GM19463 (cell line): Measurements from ENCODE around the gene AHSP.
"Not testable (repeated sequence)": the region's sequence is repeated elsewhere in the genome, so short reads cannot be mapped to it uniquely, and the experiment has no call there.

ENCODE experiments used
- ATAC-seq: cut with Tn5 transposase; IDR thresholded peaks from one replicate; pipeline ENCODE4 v1.9.1; 2021; ENCODE audit warnings: mild to moderate bottlenecking, moderate library complexity; ENCODE audit not compliant: unreplicated experiment

The AHSP gene

GRCh38 chr16:31529937-31530312 is 2.2 kb downstream of the AHSP start:
- ATAC-seq = no peak

DNA sequence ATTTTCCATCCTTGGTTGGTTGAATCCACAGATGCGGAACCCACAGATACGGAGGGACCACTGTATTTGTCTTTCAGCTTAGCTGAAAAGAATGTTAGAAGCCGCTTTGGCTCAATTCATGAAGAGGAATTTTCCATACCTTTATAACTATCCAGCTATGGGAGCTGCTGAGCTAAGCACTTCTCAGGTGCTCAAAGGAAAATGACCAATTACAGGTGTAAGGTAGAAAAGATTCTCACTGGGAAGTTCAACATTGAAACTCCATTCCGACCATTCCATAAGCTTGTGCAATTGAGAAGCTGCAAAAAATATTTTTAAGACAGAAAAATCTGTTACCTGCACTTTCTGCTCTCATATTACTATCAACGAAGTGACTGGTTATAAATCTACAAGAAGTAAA is 2.7 kb downstream of the AHSP start:
- no peak for ATAC-seq

DNA sequence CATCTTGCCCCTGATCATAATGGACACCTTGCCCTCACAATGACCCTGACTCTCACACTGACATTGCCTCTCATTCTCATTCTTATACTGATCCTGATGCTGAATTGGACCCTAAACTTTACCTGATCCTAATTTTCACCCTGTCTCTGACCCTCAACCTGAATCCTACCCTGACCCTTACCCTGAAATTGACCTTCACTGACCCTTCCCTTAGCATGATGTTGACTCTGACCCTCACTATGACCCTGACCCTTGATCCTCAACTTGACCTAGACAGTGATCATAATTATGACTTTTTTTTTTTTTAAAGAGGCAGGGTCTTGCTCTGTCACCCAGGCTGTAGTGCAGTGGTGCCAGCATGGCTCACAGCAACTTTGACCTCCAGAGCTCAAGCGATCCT is 3.4 kb downstream of the AHSP start:
- no peak for ATAC-seq

DNA sequence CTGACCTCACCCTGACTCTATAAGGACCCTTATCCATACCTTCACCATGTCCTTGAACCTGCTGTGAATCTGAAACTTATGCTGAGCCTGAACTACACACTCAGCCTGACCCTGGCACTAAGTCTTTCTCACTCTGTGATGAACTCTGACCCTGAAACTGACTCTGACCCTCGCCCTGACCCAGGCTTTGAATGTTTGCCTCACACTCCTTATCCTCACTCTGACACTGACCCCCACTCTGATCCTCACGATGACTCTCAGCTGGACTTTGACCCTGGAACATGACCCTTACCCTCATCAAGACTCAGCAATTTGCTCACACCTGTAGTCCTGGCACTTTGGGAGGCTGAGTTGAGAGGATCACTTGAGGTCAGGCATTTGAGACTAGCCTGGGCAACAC is 4.4 kb downstream of the AHSP start:
- no peak for ATAC-seq

- no peak for ATAC-seq
Observed at GRCh38 chr16:31532896-31533295, 5.2 kb downstream of the AHSP start.

GRCh38 chr16:31535737-31536136 is 8.0 kb downstream of the AHSP start:
- ATAC-seq = no peak

GRCh38 chr16:31536804-31537361 is 9.2 kb downstream of the AHSP start:
- ATAC-seq = no peak

GRCh38 chr16:31537362-31538242 is 9.9 kb downstream of the AHSP start:
- ATAC-seq = no peak

GRCh38 chr16:31538243-31538598 is 10.5 kb downstream of the AHSP start:
- ATAC-seq = not testable (repeated sequence)

- ATAC-seq = not testable (repeated sequence)
Observed at GRCh38 chr16:31539762-31540161, 12.1 kb downstream of the AHSP start.

GRCh38 chr16:31542763-31543162 is 15.1 kb downstream of the AHSP start:
- no peak for ATAC-seq

GRCh38 chr16:31561426-31562233 is 33.9 kb downstream of the AHSP start:
- ATAC-seq = no peak

DNA sequence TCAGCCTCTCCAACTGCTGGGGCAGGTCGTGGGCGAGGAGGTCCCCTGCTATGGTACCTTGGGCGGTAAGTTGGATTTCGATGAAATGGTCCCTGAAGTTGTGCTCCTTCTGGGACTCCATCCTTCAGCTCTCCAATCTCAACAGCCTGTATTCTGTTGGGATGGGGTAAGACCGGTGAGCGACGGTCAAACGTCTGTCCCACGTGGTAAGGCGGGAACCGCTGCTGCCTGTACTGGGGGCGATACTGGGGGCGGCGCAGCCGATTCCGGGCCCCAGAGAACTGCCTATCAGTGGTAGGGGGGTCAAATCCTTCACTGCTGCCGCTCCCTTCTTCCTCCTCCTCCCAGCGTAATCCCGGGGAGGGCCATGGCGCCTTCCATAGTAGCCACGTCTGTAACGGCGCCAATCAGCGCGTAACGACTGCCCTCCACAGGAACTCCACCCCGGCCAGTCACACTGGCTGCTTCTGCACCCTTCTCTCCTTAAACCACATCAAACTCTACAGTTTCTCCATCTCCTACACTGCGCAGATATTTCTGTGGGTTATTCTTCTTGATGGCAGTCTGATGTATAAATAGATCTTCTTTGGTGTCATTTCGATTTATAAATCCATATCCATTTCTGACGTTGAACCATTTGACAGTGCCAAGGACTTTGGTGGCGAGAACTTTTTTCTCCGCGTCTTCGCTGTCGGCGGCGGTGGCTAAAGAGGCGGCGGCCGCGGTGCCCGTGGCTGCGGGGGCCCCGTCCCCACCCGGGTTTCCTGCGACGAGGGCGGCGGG is 41.1 kb downstream of the AHSP start:
- ATAC-seq = no peak

DNA sequence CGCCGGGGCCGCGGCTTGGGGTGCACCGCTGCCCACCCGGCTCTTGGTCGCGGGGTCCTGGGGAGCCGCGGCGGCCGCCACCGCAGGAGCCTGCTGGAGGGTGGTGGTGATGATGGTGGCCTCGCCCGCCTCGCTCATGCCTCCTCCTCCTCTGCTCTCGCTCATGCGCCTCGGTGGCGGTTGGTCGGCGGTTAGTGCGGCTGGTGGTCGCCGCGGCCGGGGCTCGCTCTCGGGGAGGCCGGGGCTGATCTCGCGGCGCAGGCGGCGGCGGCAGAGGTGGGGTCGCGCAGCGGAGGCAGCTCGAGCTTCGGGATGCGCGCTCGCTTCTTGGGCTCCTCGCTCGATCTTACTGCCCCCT is 41.6 kb downstream of the AHSP start:
- no peak for ATAC-seq

GRCh38 chr16:31572821-31573220 is 45.1 kb downstream of the AHSP start:
- no peak for ATAC-seq

DNA sequence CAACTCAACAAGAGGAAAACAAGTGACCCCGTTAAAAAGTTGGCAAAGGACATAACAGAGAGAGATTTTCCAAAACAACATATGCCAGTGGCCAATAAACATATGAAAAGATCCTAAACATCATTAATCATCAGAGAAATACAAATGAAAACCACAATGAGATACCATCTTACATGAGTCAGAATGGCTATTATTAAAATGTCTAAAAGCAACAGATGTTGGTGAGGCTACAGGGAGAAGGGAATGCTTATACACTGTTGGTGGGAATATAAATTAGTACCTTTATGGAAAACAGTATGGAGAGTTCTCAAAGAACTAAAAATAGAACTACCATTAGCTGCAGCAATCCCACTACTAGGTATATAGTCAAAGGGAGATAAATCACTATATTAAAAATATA is 46.5 kb downstream of the AHSP start:
- not testable (repeated sequence) for ATAC-seq

- no peak for ATAC-seq
Observed at GRCh38 chr16:31577411-31577810, 49.7 kb downstream of the AHSP start.
